Skeletal muscle tissue (tissue), 4 donors: ENCODE data around the gene KRTAP10-3. TPM values are rescaled to one million over a fixed set of nuclear protein-coding genes. Genes with fewer than 3 reads are reported as not detected.
"Not testable (repeated sequence)": the region's sequence is repeated elsewhere in the genome, so short reads cannot be mapped to it uniquely, and the experiment has no call there.

Experiments used
- H3K27ac ChIP-seq: one replicate; pipeline ENCODE4 v1.7.0; 2013; ENCODE audit warnings: mild to moderate bottlenecking, low read depth, low read length, inconsistent platforms
- H3K27me3 ChIP-seq, 3 donors: one replicate each; pipeline ENCODE4 v1.7.0; 2013; ENCODE audit warnings: low read length in 3 of 3; ENCODE audit not compliant: control insufficient read depth in 3 of 3, insufficient read depth in 3 of 3
- H3K36me3 ChIP-seq, 3 donors: one replicate each; pipeline ENCODE4 v1.7.0; 2013; ENCODE audit warnings: low read length in 3 of 3; ENCODE audit not compliant: control insufficient read depth in 3 of 3, insufficient read depth in 3 of 3
- H3K4me1 ChIP-seq, 3 donors: one replicate each; pipeline ENCODE4 v1.7.0; 2013; ENCODE audit warnings: low read length in 3 of 3, mild to moderate bottlenecking in 3 of 3; ENCODE audit not compliant: control insufficient read depth in 3 of 3, insufficient read depth in 3 of 3
- H3K4me3 ChIP-seq, 3 donors: one replicate each; pipeline ENCODE4 v1.7.0; 2013; ENCODE audit warnings: low read length in 3 of 3
- H3K9ac ChIP-seq, 3 donors: one replicate each; pipeline ENCODE4 v1.7.0; 2013; ENCODE audit warnings: low read length in 3 of 3, mild to moderate bottlenecking in 3 of 3, moderate library complexity in 2 of 3, low read depth in 1 of 3
- H3K9me3 ChIP-seq, 3 donors: one replicate each; pipeline ENCODE4 v1.7.0; 2013; ENCODE audit warnings: low read length in 3 of 3; ENCODE audit not compliant: control insufficient read depth in 3 of 3
- total RNA-seq: library from RNA; depleted of rRNA; stranded (reverse); fragments of >200 nt; gene quantifications from one replicate; pipeline ENCODE4 v1.2.3, GENCODE V29; 2014
- donor health status: Osteomylitis.

The KRTAP10-3 gene
- total RNA-seq, result not detected

- Histone ChIP-seq H3K36me3 (no peaks in the 10 kb centered on the region), H3K9ac (no peak within 1 kb of the TSS), H3K4me1 (no peaks in the 10 kb centered on the region), H3K4me3 (no peak within 1 kb of the TSS), H3K27me3 (peaks cover 28 to 52% (median 36%) of the 10 kb centered on the region in 3 donors), H3K9me3 (peaks cover 0 to 3% (median 3%) of the 10 kb centered on the region in 3 donors), H3K27ac (no peak within 1 kb of the TSS)
Measured at GRCh38 chr21:44558695-44559094, at the start of gene KRTAP10-3. KRTAP10-3 (minus strand) TSS chr21:44558795; CDS start chr21:44558715, 80 bp downstream.

- Histone ChIP-seq H3K36me3 (no peaks in the 10 kb centered on the region), H3K9me3 (peaks cover 2 to 8% (median 2%) of the 10 kb centered on the region in 3 donors), H3K4me1 (no peaks in the 10 kb centered on the region), H3K9ac (no peak overlapping the region), H3K27me3 (peaks cover 21 to 32% (median 26%) of the 10 kb centered on the region in 3 donors), H3K27ac (no peak overlapping the region), H3K4me3 (no peak overlapping the region)
Measured at GRCh38 chr21:44606495-44606894, 47.9 kb upstream of the KRTAP10-3 start.

- Histone ChIP-seq H3K4me1 (no peaks in the 10 kb centered on the region), H3K9ac (no peak overlapping the region), H3K27ac (no peak overlapping the region), H3K9me3 (peaks cover 0 to 5% (median 0%) of the 10 kb centered on the region in 3 donors), H3K36me3 (no peaks in the 10 kb centered on the region), H3K4me3 (no peak overlapping the region), H3K27me3 (peaks cover 34 to 47% (median 42%) of the 10 kb centered on the region in 3 donors)
Measured at GRCh38 chr21:44603911-44604310, 45.3 kb upstream of the KRTAP10-3 start.

- no peaks in the 10 kb centered on the region for H3K4me1 ChIP-seq
- peaks cover 0 to 5% (median 0%) of the 10 kb centered on the region in 3 donors for H3K9me3 ChIP-seq
- H3K9ac ChIP-seq, result no peak overlapping the region
- H3K36me3 ChIP-seq, result no peaks in the 10 kb centered on the region
- peaks cover 35 to 47% (median 47%) of the 10 kb centered on the region in 3 donors for H3K27me3 ChIP-seq
- H3K27ac ChIP-seq, result no peak overlapping the region
- H3K4me3 ChIP-seq, result no peak overlapping the region
Measured at GRCh38 chr21:44603109-44603875, 44.7 kb upstream of the KRTAP10-3 start.

GRCh38 chr21:44602463-44602850 is 43.9 kb upstream of the KRTAP10-3 start:
- H3K27ac ChIP-seq, result no peak overlapping the region
- H3K4me3 ChIP-seq, result no peak overlapping the region
- H3K9me3 ChIP-seq, result peaks cover 0 to 5% (median 0%) of the 10 kb centered on the region in 3 donors
- H3K36me3 ChIP-seq, result no peaks in the 10 kb centered on the region
- no peaks in the 10 kb centered on the region for H3K4me1 ChIP-seq
- H3K27me3 ChIP-seq, result peaks cover 40 to 52% (median 47%) of the 10 kb centered on the region in 3 donors
- H3K9ac ChIP-seq, result no peak overlapping the region

- H3K9me3 ChIP-seq, result peaks cover 0 to 5% (median 0%) of the 10 kb centered on the region in 3 donors
- no peak overlapping the region for H3K27ac ChIP-seq
- H3K36me3 ChIP-seq, result no peaks in the 10 kb centered on the region
- no peaks in the 10 kb centered on the region for H3K4me1 ChIP-seq
- H3K4me3 ChIP-seq, result no peak overlapping the region
- H3K27me3 ChIP-seq, result peaks cover 41 to 48% (median 47%) of the 10 kb centered on the region in 3 donors
- H3K9ac ChIP-seq, result no peak overlapping the region
Measured at GRCh38 chr21:44601596-44602462, 43.2 kb upstream of the KRTAP10-3 start.

GRCh38 chr21:44601091-44601490 is 42.5 kb upstream of the KRTAP10-3 start:
- not testable (repeated sequence) for H3K27ac ChIP-seq, H3K4me1 ChIP-seq, H3K4me3 ChIP-seq, H3K36me3 ChIP-seq, H3K9ac ChIP-seq, H3K9me3 ChIP-seq
- peaks cover 41 to 54% (median 50%) of the 10 kb centered on the region in 3 donors for H3K27me3 ChIP-seq

GRCh38 chr21:44600118-44600978 is 41.8 kb upstream of the KRTAP10-3 start, which contains the start of gene KRTAP10-7:
KRTAP10-7 (plus strand) TSS chr21:44600597; CDS start chr21:44600622, 25 bp downstream.
- H3K27me3 ChIP-seq, result peaks cover 41 to 61% (median 53%) of the 10 kb centered on the region in 3 donors

GRCh38 chr21:44599264-44600029 is 40.9 kb upstream of the KRTAP10-3 start:
- Histone ChIP-seq H3K36me3 (no peaks in the 10 kb centered on the region), H3K4me1 (no peaks in the 10 kb centered on the region), H3K9me3 (peaks cover 0 to 5% (median 0%) of the 10 kb centered on the region in 3 donors), H3K9ac (no peak overlapping the region), H3K27me3 (peaks cover 43 to 68% (median 53%) of the 10 kb centered on the region in 3 donors), H3K27ac (no peak overlapping the region), H3K4me3 (no peak overlapping the region)

More at GRCh38 chr21:44600118-44600978, 41.8 kb upstream of the KRTAP10-3 start, which contains the start of gene KRTAP10-7:
- not testable (repeated sequence) for H3K9me3 ChIP-seq, H3K9ac ChIP-seq, H3K4me3 ChIP-seq, H3K4me1 ChIP-seq, H3K27ac ChIP-seq, H3K36me3 ChIP-seq
